T-helper 1 cell treated with Interleukin-12 subunit alpha and Interleukin-12 subunit beta and Interleukin-4 antibody, amounts not matched to agents 30 ng/mL and 1 ng/mL, for 36 hours (primary cell): ENCODE measurements around the gene OR10A4. TPM values are rescaled to one million over a fixed set of nuclear protein-coding genes. Genes with fewer than 3 reads are reported as not detected.

Source experiments
- intact Hi-C: fragments of 100-400 bp; cut with micrococcal nuclease; formaldehyde crosslinking; loops from one replicate; pipeline ENCODE4 v1.15.1; 2024
- total RNA-seq: library from RNA; stranded (reverse); gene quantifications from 2 replicates; pipeline ENCODE4 v1.2.3, GENCODE V29; 2022

The OR10A4 gene
- total RNA-seq, 1 donor from 2014 or later = not detected

- intact Hi-C loops = no loop called here
These were observed 18.6 kb downstream of the OR10A4 start for GRCh38 chr11:6895010-6895409.

GRCh38 chr11:6898911-6899310, 22.5 kb downstream of the OR10A4 start:
- intact Hi-C loops = no loop called here

GRCh38 chr11:6900327-6900999, 24.0 kb downstream of the OR10A4 start:
- intact Hi-C loops = loop anchor here (5.0 kb wide), 1 partner anchor 542 kb away; no protein-coding TSS in a partner anchor

GRCh38 chr11:6904804-6905203, 28.4 kb downstream of the OR10A4 start:
- intact Hi-C loops = loop anchor here (5.0 kb wide), 1 partner anchor 537 kb away; no protein-coding TSS in a partner anchor

GRCh38 chr11:6911378-6911777, 35.0 kb downstream of the OR10A4 start:
- intact Hi-C loops = no loop called here

GRCh38 chr11:6911948-6912347, 35.5 kb downstream of the OR10A4 start:
- intact Hi-C loops = no loop called here

- intact Hi-C loops = loop anchor here (10.0 kb wide), 1 partner anchor 435 kb away; the partner anchor contains the start of genes ARFIP2 and TIMM10B
These were observed 43.3 kb downstream of the OR10A4 start for GRCh38 chr11:6919698-6920097.

GRCh38 chr11:6920702-6921101, 44.3 kb downstream of the OR10A4 start, which contains the start of gene OR2D3:
Gene OR2D3, plus strand, starts transcription at chr11:6921002. Its CDS starts 0 bp downstream, at chr11:6921002.
- intact Hi-C loops = loop anchor here (10.0 kb wide), 1 partner anchor 436 kb away; the partner anchor contains the start of genes ARFIP2 and TIMM10B

- intact Hi-C loops = loop anchor here (10.0 kb wide), 1 partner anchor 440 kb away; the partner anchor contains the start of genes ARFIP2 and TIMM10B
These were observed 48.7 kb downstream of the OR10A4 start for GRCh38 chr11:6925007-6925577.

GRCh38 chr11:6925636-6926207, 49.3 kb downstream of the OR10A4 start:
- intact Hi-C loops = loop anchor here (1.0 to 10.0 kb wide), 2 partner anchors 188 to 441 kb away; partner anchors contain the start of genes ARFIP2 and TIMM10B

GRCh38 chr11:6926208-6927029, 50.0 kb downstream of the OR10A4 start, which contains the start of gene ZNF215:
Gene ZNF215, plus strand, starts transcription at chr11:6926426. Its CDS starts 5,847 bp downstream, at chr11:6932273.
- intact Hi-C loops = loop anchor here (1.0 to 10.0 kb wide), 2 partner anchors 189 to 442 kb away; partner anchors contain the start of genes ARFIP2 and TIMM10B

GRCh38 chr11:6927030-6927617, 50.7 kb downstream of the OR10A4 start:
- intact Hi-C loops = loop anchor here (10.0 kb wide), 1 partner anchor 442 kb away; the partner anchor contains the start of genes ARFIP2 and TIMM10B

Other genes with a start within 250 kb of the OR10A4 start
- 0.32 and 0.37 TPM in 2 replicates for gene DCHS1, start 220.8 kb upstream of the OR10A4 start, total RNA-seq
- gene MRPL17, start 193.3 kb upstream of the OR10A4 start, total RNA-seq = 51.0 and 62.6 TPM in 2 replicates
- 0.41 TPM in 1 of 2 replicates, not detected in the other for gene OR2AG2, start 104.6 kb upstream of the OR10A4 start, total RNA-seq
- not detected in 2 replicates for gene OR2AG1, start 93.6 kb upstream of the OR10A4 start, total RNA-seq
- 0.05 and 0.12 TPM in 2 replicates for gene OR6A2, start 76.9 kb upstream of the OR10A4 start, total RNA-seq
- gene OR10A5, start 30.9 kb upstream of the OR10A4 start, total RNA-seq = not detected in 2 replicates
- gene OR10A2, start 13.6 kb upstream of the OR10A4 start, total RNA-seq = not detected in 2 replicates
- 0.20 TPM in 2 replicates for gene OR2D2, start 15.9 kb downstream of the OR10A4 start, total RNA-seq
- not detected in 2 replicates for gene OR2D3, start 44.4 kb downstream of the OR10A4 start, total RNA-seq
- 1.9 and 2.3 TPM in 2 replicates for gene ZNF215, start 49.8 kb downstream of the OR10A4 start, total RNA-seq
- gene ZNF214, start 143.7 kb downstream of the OR10A4 start, total RNA-seq = not detected in 2 replicates
- 0.24 and 0.34 TPM in 2 replicates for gene NLRP14, start 143.9 kb downstream of the OR10A4 start, total RNA-seq
- 0.10 TPM in 1 of 2 replicates, not detected in the other for gene RBMXL2, start 212.4 kb downstream of the OR10A4 start, total RNA-seq